Measurements from ENCODE around the gene NYNRIN.

DNA sequence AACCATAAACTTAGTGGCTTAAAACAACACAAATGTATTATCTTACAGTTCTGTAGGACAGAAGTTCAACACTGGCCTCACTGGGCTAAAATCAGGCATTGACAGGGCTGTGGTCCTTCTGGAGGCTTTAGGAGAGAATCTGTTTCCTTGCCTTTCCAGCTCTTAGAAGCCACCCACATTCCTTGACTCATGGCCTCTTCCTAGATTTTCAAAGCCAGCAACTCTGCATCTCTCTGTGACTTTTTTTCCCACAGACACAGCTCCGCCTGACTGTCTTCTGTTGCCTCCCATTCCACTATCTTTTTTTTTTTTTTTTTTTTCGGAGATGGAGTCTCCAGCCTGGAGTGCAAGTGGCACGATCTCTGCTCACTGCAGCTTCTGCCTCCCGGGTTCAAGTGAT is 42.6 kb upstream of the NYNRIN start:
- TF ChIP-seq EZH2 (IDR thresholded peaks at IDR 0.05; ENCODE audit: borderline replicate concordance, insufficient read depth, low read length, poor library complexity, severe bottlenecking) (no peak), POLR2AphosphoS5 (IDR thresholded peaks at IDR 0.05) (no peak), RAD21 (conservative IDR thresholded peaks at IDR 0.05) (no peak), EP300 (conservative IDR thresholded peaks at IDR 0.05; ENCODE audit: poor library complexity, severe bottlenecking) (no peak), TAF1 (IDR thresholded peaks at IDR 0.05; ENCODE audit: low read depth) (no peak), MXI1 (conservative IDR thresholded peaks at IDR 0.05; ENCODE audit: poor library complexity, severe bottlenecking) (no peak), SMC3 (conservative IDR thresholded peaks at IDR 0.05; ENCODE audit: poor library complexity) (no peak)
- TF ChIP-seq, protein P1, sequence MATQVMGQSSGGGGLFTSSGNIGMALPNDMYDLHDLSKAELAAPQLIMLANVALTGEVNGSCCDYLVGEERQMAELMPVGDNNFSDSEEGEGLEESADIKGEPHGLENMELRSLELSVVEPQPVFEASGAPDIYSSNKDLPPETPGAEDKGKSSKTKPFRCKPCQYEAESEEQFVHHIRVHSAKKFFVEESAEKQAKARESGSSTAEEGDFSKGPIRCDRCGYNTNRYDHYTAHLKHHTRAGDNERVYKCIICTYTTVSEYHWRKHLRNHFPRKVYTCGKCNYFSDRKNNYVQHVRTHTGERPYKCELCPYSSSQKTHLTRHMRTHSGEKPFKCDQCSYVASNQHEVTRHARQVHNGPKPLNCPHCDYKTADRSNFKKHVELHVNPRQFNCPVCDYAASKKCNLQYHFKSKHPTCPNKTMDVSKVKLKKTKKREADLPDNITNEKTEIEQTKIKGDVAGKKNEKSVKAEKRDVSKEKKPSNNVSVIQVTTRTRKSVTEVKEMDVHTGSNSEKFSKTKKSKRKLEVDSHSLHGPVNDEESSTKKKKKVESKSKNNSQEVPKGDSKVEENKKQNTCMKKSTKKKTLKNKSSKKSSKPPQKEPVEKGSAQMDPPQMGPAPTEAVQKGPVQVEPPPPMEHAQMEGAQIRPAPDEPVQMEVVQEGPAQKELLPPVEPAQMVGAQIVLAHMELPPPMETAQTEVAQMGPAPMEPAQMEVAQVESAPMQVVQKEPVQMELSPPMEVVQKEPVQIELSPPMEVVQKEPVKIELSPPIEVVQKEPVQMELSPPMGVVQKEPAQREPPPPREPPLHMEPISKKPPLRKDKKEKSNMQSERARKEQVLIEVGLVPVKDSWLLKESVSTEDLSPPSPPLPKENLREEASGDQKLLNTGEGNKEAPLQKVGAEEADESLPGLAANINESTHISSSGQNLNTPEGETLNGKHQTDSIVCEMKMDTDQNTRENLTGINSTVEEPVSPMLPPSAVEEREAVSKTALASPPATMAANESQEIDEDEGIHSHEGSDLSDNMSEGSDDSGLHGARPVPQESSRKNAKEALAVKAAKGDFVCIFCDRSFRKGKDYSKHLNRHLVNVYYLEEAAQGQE (IDR thresholded peaks at IDR 0.05; ENCODE audit: borderline replicate concordance) = no peak
- TF ChIP-seq, protein P2, sequence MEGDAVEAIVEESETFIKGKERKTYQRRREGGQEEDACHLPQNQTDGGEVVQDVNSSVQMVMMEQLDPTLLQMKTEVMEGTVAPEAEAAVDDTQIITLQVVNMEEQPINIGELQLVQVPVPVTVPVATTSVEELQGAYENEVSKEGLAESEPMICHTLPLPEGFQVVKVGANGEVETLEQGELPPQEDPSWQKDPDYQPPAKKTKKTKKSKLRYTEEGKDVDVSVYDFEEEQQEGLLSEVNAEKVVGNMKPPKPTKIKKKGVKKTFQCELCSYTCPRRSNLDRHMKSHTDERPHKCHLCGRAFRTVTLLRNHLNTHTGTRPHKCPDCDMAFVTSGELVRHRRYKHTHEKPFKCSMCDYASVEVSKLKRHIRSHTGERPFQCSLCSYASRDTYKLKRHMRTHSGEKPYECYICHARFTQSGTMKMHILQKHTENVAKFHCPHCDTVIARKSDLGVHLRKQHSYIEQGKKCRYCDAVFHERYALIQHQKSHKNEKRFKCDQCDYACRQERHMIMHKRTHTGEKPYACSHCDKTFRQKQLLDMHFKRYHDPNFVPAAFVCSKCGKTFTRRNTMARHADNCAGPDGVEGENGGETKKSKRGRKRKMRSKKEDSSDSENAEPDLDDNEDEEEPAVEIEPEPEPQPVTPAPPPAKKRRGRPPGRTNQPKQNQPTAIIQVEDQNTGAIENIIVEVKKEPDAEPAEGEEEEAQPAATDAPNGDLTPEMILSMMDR (IDR thresholded peaks at IDR 0.05; ENCODE audit: poor library complexity, severe bottlenecking) = no peak

All from neural cell (in vitro differentiated cells).